Loucy (cell line): ENCODE results near the gene HSPB9.

Experiments used
- H2AFZ ChIP-seq: fragments of 200-600 bp; sonication (generic); 2 replicates; pipeline ENCODE4 v1.6.0; 2016; ENCODE audit warnings: antibody characterized with exemption, mild to moderate bottlenecking, low read length, moderate library complexity
- H3F3A ChIP-seq: fragments of 200-600 bp; 2 replicates; pipeline ENCODE4 v1.6.0; 2016; ENCODE audit warnings: antibody characterized with exemption, low read depth, mild to moderate bottlenecking
- H3K27me3 ChIP-seq: fragments of 200-600 bp; sonication (generic); 2 replicates; pipeline ENCODE4 v1.6.1; 2014; ENCODE audit warnings: low read length, mild to moderate bottlenecking; ENCODE audit not compliant: insufficient read depth, poor library complexity, severe bottlenecking
- H3K36me3 ChIP-seq: fragments of 200-600 bp; sonication (generic); 2 replicates; pipeline ENCODE4 v1.6.1; 2016; ENCODE audit warnings: low read length; ENCODE audit not compliant: insufficient read depth
- H3K4me1 ChIP-seq: fragments of 200-600 bp; sonication (generic); 2 replicates; pipeline ENCODE4 v1.5.1; 2014; ENCODE audit warnings: low read length, mild to moderate bottlenecking; ENCODE audit not compliant: insufficient read depth, poor library complexity, severe bottlenecking
- H3K4me2 ChIP-seq: fragments of 200-600 bp; sonication (generic); 2 replicates; pipeline ENCODE4 v1.6.0; 2014; ENCODE audit warnings: antibody characterized with exemption, low read length, low read depth, mild to moderate bottlenecking; ENCODE audit not compliant: poor library complexity, severe bottlenecking
- H3K4me3 ChIP-seq: fragments of 200-600 bp; sonication (generic); 2 replicates; pipeline ENCODE4 v1.5.1; 2014; ENCODE audit warnings: low read length, mild to moderate bottlenecking, mixed read lengths; ENCODE audit not compliant: poor library complexity, severe bottlenecking
- H3K79me2 ChIP-seq: fragments of 200-600 bp; sonication (generic); 2 replicates; pipeline ENCODE4 v1.6.1; 2014; ENCODE audit warnings: low read length; ENCODE audit not compliant: insufficient read depth
- H3K9ac ChIP-seq: fragments of 200-600 bp; sonication (generic); 2 replicates; pipeline ENCODE4 v1.6.0; 2014; ENCODE audit warnings: mild to moderate bottlenecking, low read depth, low read length, moderate library complexity; ENCODE audit not compliant: poor library complexity, severe bottlenecking
- H3K9me2 ChIP-seq: fragments of 200-600 bp; sonication (generic); replicated peaks from 2 replicates; pipeline ENCODE4 v1.6.1; 2016; ENCODE audit warnings: low read depth, low read length, mixed read lengths
- H3K9me3 ChIP-seq: fragments of 200-600 bp; sonication (generic); 2 replicates; pipeline ENCODE4 v1.6.1; 2014; ENCODE audit warnings: mild to moderate bottlenecking, antibody characterized with exemption, low read length, low read depth; ENCODE audit not compliant: insufficient read depth
- H4K20me1 ChIP-seq: fragments of 200-600 bp; sonication (generic); 2 replicates; pipeline ENCODE4 v1.6.0; 2014; ENCODE audit warnings: antibody characterized with exemption, low read length, mild to moderate bottlenecking; ENCODE audit not compliant: insufficient read depth, poor library complexity, severe bottlenecking
- CTCF ChIP-seq: fragments of 200-600 bp; sonication (generic); conservative IDR thresholded peaks from 2 replicates; pipeline ENCODE4 v1.5.1; 2014; ENCODE audit warnings: mild to moderate bottlenecking, antibody characterized with exemption, low read length
- EZH2phosphoT487 ChIP-seq: fragments of 200-600 bp; IDR thresholded peaks from 2 replicates; pipeline ENCODE4 v1.6.1; 2018; ENCODE audit warnings: antibody characterized with exemption, mild to moderate bottlenecking, moderate library complexity, borderline replicate concordance

The HSPB9 gene

GRCh38 chr17:42122371-42123303 is at the start of gene HSPB9:
Gene HSPB9 (plus strand): TSS chr17:42122804. CDS start chr17:42122851, 47 bp downstream.
- no peaks in the 10 kb centered on the region for H3K9me2 ChIP-seq
- H3K9ac ChIP-seq, result peak within 1 kb of the TSS; percentile 89
- no peaks in the 10 kb centered on the region for H3K9me3 ChIP-seq
- peak within 1 kb of the TSS; percentile 96; the same call in 1 of the 2 replicates for H2AFZ ChIP-seq
- H3K27me3 ChIP-seq, result no peaks in the 10 kb centered on the region
- no peak for TF ChIP-seq CTCF
- TF ChIP-seq EZH2phosphoT487, result no peak
- peaks cover 13% of the 10 kb centered on the region for H3K4me1 ChIP-seq
- peaks cover 15% of the 10 kb centered on the region; the same call in 1 of the 2 replicates for H3K79me2 ChIP-seq
- H3K4me2 ChIP-seq, result peak within 1 kb of the TSS; percentile 89
- H3K4me3 ChIP-seq, result no peak within 1 kb of the TSS
- no peaks in the 10 kb centered on the region for H3F3A ChIP-seq
- H4K20me1 ChIP-seq, result no peaks in the 10 kb centered on the region
- H3K36me3 ChIP-seq, result peaks cover 38% of the 10 kb centered on the region; the same call in 1 of the 2 replicates

GRCh38 chr17:42075789-42076188 is 46.8 kb upstream of the HSPB9 start:
- H3K9ac ChIP-seq, result no peak overlapping the region
- no peak overlapping the region for H2AFZ ChIP-seq
- H3K4me3 ChIP-seq, result no peak overlapping the region
- no peaks in the 10 kb centered on the region for H3K9me3 ChIP-seq
- H3K79me2 ChIP-seq, result peaks cover 20% of the 10 kb centered on the region; the same call in 1 of the 2 replicates
- H3K4me1 ChIP-seq, result peaks cover 35% of the 10 kb centered on the region
- no peaks in the 10 kb centered on the region for H4K20me1 ChIP-seq
- no peaks in the 10 kb centered on the region for H3K36me3 ChIP-seq
- no peaks in the 10 kb centered on the region for H3K9me2 ChIP-seq
- no peaks in the 10 kb centered on the region for H3K27me3 ChIP-seq
- no peak overlapping the region for H3K4me2 ChIP-seq
- TF ChIP-seq EZH2phosphoT487, result no peak
- TF ChIP-seq CTCF, result no peak
- no peaks in the 10 kb centered on the region for H3F3A ChIP-seq

- Histone ChIP-seq H3K9ac (no peak overlapping the region), H3K9me2 (no peaks in the 10 kb centered on the region), H3K9me3 (no peaks in the 10 kb centered on the region), H3K4me1 (peaks cover 27% of the 10 kb centered on the region), H3K27me3 (no peaks in the 10 kb centered on the region), H3F3A (no peaks in the 10 kb centered on the region), H4K20me1 (no peaks in the 10 kb centered on the region), H3K4me3 (no peak overlapping the region), H3K36me3 (no peaks in the 10 kb centered on the region), H2AFZ (no peak overlapping the region), H3K4me2 (no peak overlapping the region), H3K79me2 (peaks cover 20% of the 10 kb centered on the region; the same call in 1 of the 2 replicates)
- TF ChIP-seq CTCF, result no peak
- TF ChIP-seq EZH2phosphoT487, result no peak
These were observed 45.6 kb upstream of the HSPB9 start for GRCh38 chr17:42076797-42077559.
